NCI-H128 (cell line): ENCODE data around the gene ST6GALNAC2.
"Not testable (repeated sequence)": the region's sequence is repeated elsewhere in the genome, so short reads cannot be mapped to it uniquely, and the experiment has no call there.

Source experiments
- DNase-seq: peaks from one replicate; lab custom pipeline; 2025; ENCODE audit not compliant: unreplicated experiment; lab: John Stamatoyannopoulos, UW

Gene ST6GALNAC2

GRCh38 chr17:76530095-76530723, 55.5 kb downstream of the ST6GALNAC2 start:
- DNase-seq, result no peak

- DNase-seq, result no peak
These were observed 56.2 kb downstream of the ST6GALNAC2 start for GRCh38 chr17:76529224-76530094.

- no peak for DNase-seq
These were observed 57.0 kb downstream of the ST6GALNAC2 start for GRCh38 chr17:76528528-76529223.

GRCh38 chr17:76528156-76528527, 57.5 kb downstream of the ST6GALNAC2 start:
- no peak for DNase-seq

GRCh38 chr17:76527430-76528111, 58.1 kb downstream of the ST6GALNAC2 start:
- DNase-seq, result no peak

GRCh38 chr17:76527016-76527415, 58.6 kb downstream of the ST6GALNAC2 start:
- not testable (repeated sequence) for DNase-seq

GRCh38 chr17:76525513-76525833, 60.2 kb downstream of the ST6GALNAC2 start:
- DNase-seq, result not testable (repeated sequence)

GRCh38 chr17:76524598-76525512, 60.8 kb downstream of the ST6GALNAC2 start:
- DNase-seq, result no peak

- peak; percentile 42 for DNase-seq
These were observed 62.3 kb downstream of the ST6GALNAC2 start for GRCh38 chr17:76523084-76524037.

- not testable (repeated sequence) for DNase-seq
These were observed 64.0 kb downstream of the ST6GALNAC2 start for GRCh38 chr17:76521683-76522082.

GRCh38 chr17:76521262-76521661, 64.4 kb downstream of the ST6GALNAC2 start:
- DNase-seq, result no peak

GRCh38 chr17:76519048-76519966, 66.4 kb downstream of the ST6GALNAC2 start:
- no peak for DNase-seq

- no peak for DNase-seq
These were observed 68.0 kb downstream of the ST6GALNAC2 start for GRCh38 chr17:76517638-76518038.
